H1 (cell line): ENCODE measurements around the gene GBGT1. TPM values are rescaled to one million over a fixed set of nuclear protein-coding genes. Genes with fewer than 3 reads are reported as not detected.
A peak's percentile ranks its signal among the peaks of the same experiment; 100 is the strongest.

ENCODE experiments used
- CTCF ChIA-PET: fragments of 300-600 bp; sonication (Branson Sonifier 250); formaldehyde crosslinking; loops from one replicate; lab custom pipeline; 2021; ENCODE audit not compliant: partially characterized antibody; lab: Charles Lee
- POLR2A ChIA-PET: fragments of 300-600 bp; sonication (Branson Sonifier 250); formaldehyde crosslinking; loops from one replicate; lab custom pipeline; 2021; ENCODE audit warnings: inconsistent platforms; ENCODE audit not compliant: partially characterized antibody; lab: Charles Lee
- DNase-seq, 2 experiments: peaks; one replicate each; pipeline versions ENCODE4 v3.0.0 to v3.0.0-alpha.2; 2010 to 2022; ENCODE audit warnings: low spot score in 2 of 2, low read depth in 1 of 2, mixed read lengths in 1 of 2
- FAIRE-seq: peaks from 2 replicates; lab custom pipeline; 2011; peaks lifted over from hg19 to GRCh38; lab: Jason Lieb, UNC
- H2AFZ ChIP-seq: 2 replicates; pipeline ENCODE4 v1.8.1; 2012; ENCODE audit warnings: low read length, inconsistent platforms
- H2AK5ac ChIP-seq: 2 replicates; pipeline ENCODE4 v1.6.1; 2013; ENCODE audit warnings: low read depth, low read length
- H2BK120ac ChIP-seq: replicated peaks from 2 replicates; pipeline ENCODE3; 2013; ENCODE audit warnings: low read depth, low read length, inconsistent platforms
- H2BK12ac ChIP-seq: 2 replicates; pipeline ENCODE4 v1.6.1; 2013; ENCODE audit warnings: low read depth, low read length
- H2BK15ac ChIP-seq: 2 replicates; pipeline ENCODE4 v1.6.1; 2013; ENCODE audit warnings: low read length
- H2BK20ac ChIP-seq: 2 replicates; pipeline ENCODE4 v1.6.1; 2013; ENCODE audit warnings: low read length
- H2BK5ac ChIP-seq: 2 replicates; pipeline ENCODE4 v1.6.1; 2013; ENCODE audit warnings: low read depth, low read length
- H3K14ac ChIP-seq: 2 replicates; pipeline ENCODE4 v1.6.1; 2013; ENCODE audit warnings: inconsistent platforms; ENCODE audit not compliant: insufficient read length
- H3K18ac ChIP-seq: 2 replicates; pipeline ENCODE4 v1.6.1; 2013; ENCODE audit warnings: low read length; ENCODE audit errors: extremely low read depth
- H3K23ac ChIP-seq: 2 replicates; pipeline ENCODE4 v1.6.1; 2013; ENCODE audit warnings: inconsistent platforms; ENCODE audit not compliant: insufficient read length
- H3K23me2 ChIP-seq: 2 replicates; pipeline ENCODE4 v1.6.1; 2013; ENCODE audit warnings: low read depth, low read length
- H3K27ac ChIP-seq: 2 replicates; pipeline ENCODE4 v1.6.1; 2011; ENCODE audit warnings: low read depth, low read length, inconsistent platforms
- H3K27me3 ChIP-seq, 4 experiments: replicated peaks in 1 of 4; 1 replicate in 1 of 4; 2 replicates in 3 of 4; pipeline versions ENCODE4 v1.6.1 to v1.8.1; 2011 to 2013; ENCODE audit warnings: low read length in 3 of 4, mild to moderate bottlenecking in 3 of 4, inconsistent platforms in 2 of 4, mixed read lengths in 2 of 4, moderate library complexity in 1 of 4; ENCODE audit not compliant: control insufficient read depth in 3 of 4, insufficient read depth in 3 of 4; ENCODE audit errors: extremely low read depth in 1 of 4
- H3K36me3 ChIP-seq, 4 experiments: 2 replicates each; pipeline versions ENCODE4 v1.6.1 to v1.8.1; 2011 to 2013; ENCODE audit warnings: mild to moderate bottlenecking in 4 of 4, low read length in 3 of 4, moderate library complexity in 2 of 4, control low read depth in 1 of 4, inconsistent platforms in 1 of 4; ENCODE audit not compliant: insufficient read depth in 4 of 4, control insufficient read depth in 2 of 4
- H3K4ac ChIP-seq: replicated peaks from 2 replicates; pipeline ENCODE3; 2013; ENCODE audit warnings: low read length, low read depth, mixed read lengths, inconsistent platforms; ENCODE audit not compliant: insufficient read length
- H3K4me1 ChIP-seq, 4 experiments: replicated peaks in 1 of 4; 1 replicate in 1 of 4; 2 replicates in 3 of 4; pipeline versions ENCODE4 v1.6.1 to v1.8.1; 2011 to 2013; ENCODE audit warnings: low read length in 3 of 4, inconsistent platforms in 2 of 4, mixed read lengths in 1 of 4; ENCODE audit not compliant: insufficient read depth in 4 of 4, control insufficient read depth in 3 of 4
- H3K4me2 ChIP-seq, 2 experiments: 2 replicates each; pipeline versions ENCODE4 v1.6.1 to v1.8.1; 2011 to 2013; ENCODE audit warnings: low read depth in 2 of 2, low read length in 2 of 2, control low read depth in 1 of 2, inconsistent platforms in 1 of 2, mild to moderate bottlenecking in 1 of 2; ENCODE audit not compliant: insufficient read depth in 1 of 2
- H3K4me3 ChIP-seq, 4 experiments: fragments of 200-600, 300-600 bp in 1 of 4; sonication (generic), shearing (Covaris generic), sonication (Bioruptor Twin) in 1 of 4; 2 replicates each; pipeline versions ENCODE4 v1.5.1 to v1.8.1; 2011 to 2016; ENCODE audit warnings: low read length in 4 of 4, low read depth in 3 of 4, control low read depth in 2 of 4, inconsistent platforms in 2 of 4, mild to moderate bottlenecking in 2 of 4, mixed read lengths in 1 of 4, moderate library complexity in 1 of 4; ENCODE audit not compliant: insufficient read depth in 2 of 4; ENCODE audit errors: extremely low read depth in 1 of 4
- H3K56ac ChIP-seq: replicated peaks from 2 replicates; pipeline ENCODE3; 2013; ENCODE audit warnings: low read depth, mild to moderate bottlenecking, mixed read lengths, low read length, inconsistent platforms; ENCODE audit not compliant: insufficient read length
- H3K79me1 ChIP-seq: 2 replicates; pipeline ENCODE4 v1.6.1; 2013; ENCODE audit warnings: low read depth, low read length, control low read depth
- H3K79me2 ChIP-seq, 2 experiments: 2 replicates each; pipeline versions ENCODE4 v1.6.1 to v1.8.1; 2012 to 2013; ENCODE audit warnings: low read length in 2 of 2, mild to moderate bottlenecking in 2 of 2, inconsistent platforms in 1 of 2; ENCODE audit not compliant: insufficient read depth in 2 of 2, control insufficient read depth in 1 of 2
- H3K9ac ChIP-seq, 4 experiments: replicated peaks in 1 of 4; 1 replicate in 1 of 4; 2 replicates in 3 of 4; pipeline versions ENCODE4 v1.6.1 to v1.8.1; 2011 to 2013; ENCODE audit warnings: low read depth in 3 of 4, low read length in 3 of 4, control low read depth in 2 of 4, mild to moderate bottlenecking in 2 of 4, moderate library complexity in 2 of 4, inconsistent platforms in 1 of 4; ENCODE audit errors: extremely low read depth in 1 of 4
- H3K9me3 ChIP-seq, 2 experiments: 2 replicates each; pipeline versions ENCODE4 v1.6.1 to v1.8.1; 2012 to 2013; ENCODE audit warnings: mild to moderate bottlenecking in 2 of 2, moderate library complexity in 2 of 2, control low read depth in 1 of 2, inconsistent platforms in 1 of 2, low read depth in 1 of 2, low read length in 1 of 2, mixed read lengths in 1 of 2; ENCODE audit not compliant: insufficient read depth in 2 of 2
- H4K20me1 ChIP-seq, 2 experiments: replicated peaks in 1 of 2; 2 replicates each; pipeline versions ENCODE3 to v1.8.1; 2011 to 2013; ENCODE audit warnings: inconsistent platforms in 2 of 2, low read length in 2 of 2, mild to moderate bottlenecking in 1 of 2; ENCODE audit not compliant: insufficient read depth in 2 of 2, control insufficient read depth in 1 of 2
- H4K5ac ChIP-seq: 2 replicates; pipeline ENCODE4 v1.6.1; 2013; ENCODE audit warnings: low read length, low read depth, mixed read lengths, inconsistent platforms; ENCODE audit not compliant: insufficient read length
- H4K8ac ChIP-seq: 2 replicates; pipeline ENCODE4 v1.8.0; 2013; ENCODE audit warnings: mild to moderate bottlenecking, moderate library complexity, low read length, inconsistent platforms; ENCODE audit not compliant: insufficient read depth; ENCODE audit errors: extremely low read depth
- H4K91ac ChIP-seq: replicated peaks from 2 replicates; pipeline ENCODE3; 2013; ENCODE audit warnings: low read length, mixed read lengths, inconsistent platforms; ENCODE audit not compliant: insufficient read length
- WGBS, 2 experiments: shearing (Covaris generic) in 1 of 2; methylation state at CpG; one replicate each; pipeline versions ENCODE4 v1.1.6 to v1.1.7; 2013 to 2015; ENCODE audit warnings: low lambda C conversion rate in 2 of 2, mixed read lengths in 2 of 2, inconsistent platforms in 1 of 2, low coverage in 1 of 2, missing lambda C conversion rate in 1 of 2; ENCODE audit not compliant: insufficient replicate concordance in 2 of 2, insufficient coverage in 1 of 2, insufficient read length in 1 of 2; ENCODE audit errors: extremely low coverage in 1 of 2, missing lambda C conversion rate in 1 of 2; 5-methylcytosine and 5-hydroxymethylcytosine counted together
- polyA plus RNA-seq, 7 experiments: library from polyadenylated mRNA; depleted of rRNA in 3 of 7; stranded (reverse) in 5 of 7; unstranded in 2 of 7; fragments of >200 nt in 5 of 7; fragments of 200-250 nt in 2 of 7; gene quantifications; 1 replicate in 5 of 7; 2 replicates in 1 of 7; 4 replicates in 1 of 7; pipeline versions ENCODE4 v1.2.1 to v1.2.3, GENCODE V29; 2011 to 2013; ENCODE audit warnings: missing spikeins in 2 of 7, mixed read lengths in 2 of 7
- total RNA-seq: library from RNA; stranded (reverse); fragmentation: NEBNext Ultra II Directional; extraction: Animal tissue kit (Norgen Biotek cat#: 25700); gene quantifications from 2 replicates; pipeline ENCODE4 v1.2.1, GENCODE V29; 2021

The GBGT1 gene
- total and polyA plus RNA-seq, 2 of the 8 experiments (the other 6 are each of a cell fraction or from before 2014, with no cell fraction given) = 7.1 to 9.7 TPM

DNA sequence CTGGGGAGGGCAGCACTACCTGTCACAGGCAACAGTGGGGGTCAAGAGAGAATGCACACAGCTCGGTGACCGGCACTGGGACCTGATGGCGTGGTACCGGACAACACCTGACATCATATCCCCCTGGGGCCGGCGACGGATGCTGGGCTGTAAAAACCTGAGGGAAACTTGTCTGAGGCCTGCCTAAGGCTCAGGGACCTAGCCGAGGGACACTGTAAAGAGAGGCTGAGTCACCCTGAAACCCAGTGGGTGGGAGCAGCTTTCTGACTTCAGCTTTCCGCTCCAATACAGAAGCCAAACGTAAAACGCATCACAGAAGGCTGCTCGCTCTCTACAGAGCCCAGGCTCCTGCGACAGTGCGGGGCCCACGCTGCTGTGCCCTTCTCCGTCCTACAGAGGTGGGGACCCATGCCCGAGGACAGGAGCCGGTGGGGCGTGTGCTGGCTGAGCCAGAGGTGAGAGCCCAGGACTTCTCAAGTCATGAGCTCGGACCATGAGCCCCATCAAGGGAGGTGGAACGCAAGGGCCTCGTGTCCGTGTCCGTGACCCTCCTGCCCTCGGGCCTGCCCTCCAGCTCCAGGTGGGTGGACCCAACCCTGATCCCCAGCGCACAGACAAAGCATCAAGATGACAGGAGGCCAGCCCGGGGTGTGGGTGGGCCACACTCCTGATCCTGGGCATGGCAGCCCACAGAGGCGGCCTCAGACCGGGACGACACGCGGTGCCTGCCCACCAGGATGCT lies 47.9 kb downstream of the GBGT1 start:
- H3K9ac ChIP-seq = no peak overlapping the region
- H3K4me3 ChIP-seq = no peak overlapping the region
- H2BK12ac ChIP-seq = no peak overlapping the region
- H2BK20ac ChIP-seq = no peak overlapping the region
- H3K36me3 ChIP-seq = no peaks in the 10 kb centered on the region
- H4K91ac ChIP-seq = no peak overlapping the region
- H3K18ac ChIP-seq = no peak overlapping the region
- no peak overlapping the region for H3K27ac ChIP-seq
- H3K4ac ChIP-seq = no peak overlapping the region
- H2BK5ac ChIP-seq = no peak overlapping the region
- no peak overlapping the region for H3K23ac ChIP-seq
- H3K9me3 ChIP-seq = no peaks in the 10 kb centered on the region
- H3K79me1 ChIP-seq = no peaks in the 10 kb centered on the region
- peaks cover 0 to 11% (median 8%) of the 10 kb centered on the region in 4 experiments; a peak in 6 of 7 replicates for H3K4me1 ChIP-seq
- ChIA-PET POLR2A (interaction anchor here (1.1 kb wide), 1 partner anchor 28 kb away, joined by 3 read pairs; no protein-coding TSS in a partner anchor), CTCF (interaction anchor here (0.9 to 19.3 kb wide), 5 partner anchors 9 to 75 kb away, joined by 3 to 337 read pairs (median 39); no protein-coding TSS in a partner anchor)
- H2AK5ac ChIP-seq = no peak overlapping the region
- H2AFZ ChIP-seq = no peak overlapping the region
- DNase-seq (no peak), FAIRE-seq (no peak)
- H2BK120ac ChIP-seq = no peak overlapping the region
- peaks cover 34 to 49% of the 10 kb centered on the region in 2 experiments for H4K20me1 ChIP-seq
- H4K8ac ChIP-seq = peak overlapping the region; percentile 28; the same call in 1 of the 2 replicates
- no peak overlapping the region for H3K14ac ChIP-seq
- H4K5ac ChIP-seq = no peak overlapping the region
- no peak overlapping the region for H3K56ac ChIP-seq
- no peaks in the 10 kb centered on the region for H3K79me2 ChIP-seq
- H3K23me2 ChIP-seq = peaks cover 5% of the 10 kb centered on the region; the same call in 1 of the 2 replicates
- H2BK15ac ChIP-seq = no peak overlapping the region
- H3K27me3 ChIP-seq = peaks cover 0 to 34% (median 23%) of the 10 kb centered on the region in 4 experiments; a peak in 5 of 7 replicates
- WGBS, 2 experiments = 89% methylated on average over 31 of the region's 32 CpGs; no CpG with 5 or more reads in 1 of the 2 experiments
- no peak overlapping the region for H3K4me2 ChIP-seq
